ENCODE measurements around the gene NAA16.
A peak's percentile ranks its signal among the peaks of the same experiment; 100 is the strongest.

The NAA16 gene

DNA sequence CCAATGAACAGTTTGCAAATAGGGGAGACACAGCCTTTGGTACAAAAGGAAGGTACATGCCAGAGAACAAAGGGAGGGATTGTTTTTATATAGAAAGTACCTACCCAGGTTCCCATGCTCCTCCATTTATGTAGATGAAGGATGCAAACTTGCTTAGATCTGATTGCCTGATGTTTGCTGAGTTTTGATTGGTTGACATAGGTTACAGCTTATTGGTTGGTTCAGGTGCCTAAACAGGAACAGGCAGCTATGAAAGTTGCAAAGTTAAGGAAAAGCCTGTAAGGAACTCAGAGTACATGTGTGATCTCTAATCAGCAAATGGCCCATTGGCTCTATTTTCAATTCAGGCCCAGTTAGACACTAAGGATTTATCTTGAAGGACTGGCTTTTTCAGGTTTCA, 6.5 kb upstream of the NAA16 start:
- DNase-seq (ENCODE audit: low spot score) = no peak

DNA sequence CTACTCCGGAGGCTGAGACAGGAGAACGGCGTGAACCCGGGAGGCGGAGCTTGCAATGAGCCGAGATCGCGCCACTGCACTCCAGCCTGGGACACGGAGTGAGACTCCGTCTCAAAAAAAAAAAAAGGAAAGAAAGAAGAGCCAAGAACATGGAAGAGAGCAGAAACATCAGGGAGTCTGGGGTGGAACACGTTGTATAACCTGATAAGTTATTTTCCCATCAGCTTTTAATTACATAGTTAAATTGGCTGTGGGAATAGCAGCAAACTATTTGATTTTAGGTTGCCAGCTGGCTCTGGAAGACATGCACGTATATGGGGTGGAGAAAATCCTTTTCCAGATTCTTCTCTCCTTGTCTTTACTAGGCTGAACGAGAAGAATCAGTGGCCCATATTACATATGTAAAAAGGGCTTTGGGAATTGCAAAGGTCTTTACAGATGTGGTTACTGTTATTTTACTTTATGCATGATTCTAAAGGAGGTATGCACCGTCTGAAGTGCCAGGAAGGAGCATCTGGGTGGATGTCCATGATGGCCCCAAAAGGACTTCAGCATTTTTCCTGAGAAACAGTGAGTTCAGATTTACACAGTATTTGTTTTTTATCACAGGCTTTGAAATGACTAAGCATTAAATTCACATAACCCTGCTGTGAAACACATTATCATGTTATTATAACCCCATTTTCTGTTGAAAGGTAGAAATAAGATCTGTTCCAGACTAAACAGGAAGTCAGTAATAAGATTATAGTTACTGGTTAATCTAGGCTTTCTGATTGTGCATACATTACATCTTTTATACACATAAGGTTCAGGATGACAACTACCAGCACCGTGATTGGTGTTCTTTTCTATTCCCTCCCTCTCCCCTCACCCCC, 4.6 kb upstream of the NAA16 start:
- no peak for DNase-seq (ENCODE audit: low spot score)

DNA sequence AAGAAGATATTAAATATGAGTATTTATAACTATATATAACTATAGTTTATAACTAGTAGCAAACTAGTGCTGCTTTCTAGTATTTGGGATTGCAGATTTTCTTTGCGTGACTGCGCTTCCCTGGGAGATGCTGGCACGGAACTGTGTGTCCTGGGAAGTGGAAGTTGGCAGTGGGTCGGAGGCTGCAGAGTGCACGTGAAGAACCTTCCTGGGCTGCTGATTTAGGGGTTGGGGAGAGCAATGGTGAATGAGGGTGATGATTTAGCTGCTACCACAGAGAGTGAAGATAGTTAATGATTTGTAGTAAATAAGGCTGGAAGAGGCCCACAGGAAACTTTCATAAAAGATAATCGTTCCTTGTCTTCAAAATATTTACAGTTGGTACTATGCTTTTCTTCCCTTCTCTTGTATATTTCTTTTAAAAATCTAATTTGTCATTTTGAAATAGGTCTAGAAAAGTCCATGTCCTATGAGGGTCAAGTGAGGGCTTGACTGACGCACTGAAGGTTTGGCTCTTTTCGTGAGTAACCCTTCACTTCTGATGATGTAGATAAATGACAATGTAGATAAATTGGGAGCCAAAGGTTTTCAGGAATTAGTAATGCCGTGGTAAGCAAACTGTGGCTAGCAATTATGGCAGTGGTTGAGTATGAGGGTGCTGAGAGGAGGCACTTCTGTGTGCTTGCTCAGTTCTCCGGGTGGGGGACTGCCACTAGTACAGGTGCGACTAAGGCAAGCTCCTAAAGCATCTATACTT, 3.0 kb upstream of the NAA16 start:
- no peak for DNase-seq (ENCODE audit: low spot score)

DNA sequence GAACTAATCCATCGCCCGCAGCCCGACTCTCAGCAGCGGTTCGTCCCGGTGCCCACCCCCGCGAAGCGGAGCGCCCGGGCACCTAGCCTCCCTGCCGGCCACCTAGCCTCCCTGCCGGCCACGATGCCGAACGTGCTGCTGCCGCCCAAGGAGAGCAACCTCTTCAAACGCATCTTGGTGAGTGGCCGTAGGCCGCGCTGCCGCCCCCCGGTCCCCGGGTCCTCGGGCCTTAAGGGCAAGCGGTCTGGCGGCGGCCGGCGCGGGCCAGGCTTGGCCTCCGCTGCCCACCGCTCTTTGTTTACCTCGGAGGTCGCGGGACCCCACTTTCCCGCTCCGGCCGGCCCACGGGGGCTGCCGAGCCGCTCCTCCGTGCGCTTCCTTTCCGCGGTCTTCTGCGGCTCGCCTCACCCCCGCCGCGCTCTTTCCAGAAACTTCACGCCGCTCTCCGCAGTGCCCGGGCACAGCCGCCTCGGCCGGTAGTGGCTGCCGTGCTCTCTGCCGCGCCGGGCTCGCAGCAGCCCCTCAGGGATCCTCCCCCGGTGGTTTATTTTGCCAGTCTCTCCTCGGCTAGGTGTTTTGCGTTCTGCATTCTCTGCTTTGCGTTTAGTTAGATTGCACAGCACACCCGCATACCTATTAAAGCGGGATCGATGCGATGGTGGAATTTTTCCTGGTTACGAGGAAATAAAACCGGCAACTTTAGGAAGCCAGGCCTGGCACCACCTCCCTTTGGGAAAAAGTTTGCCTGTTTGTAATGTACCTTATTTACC, 524 bp downstream of the NAA16 start:
- peak; percentile 45 for DNase-seq (ENCODE audit: low spot score)

DNA sequence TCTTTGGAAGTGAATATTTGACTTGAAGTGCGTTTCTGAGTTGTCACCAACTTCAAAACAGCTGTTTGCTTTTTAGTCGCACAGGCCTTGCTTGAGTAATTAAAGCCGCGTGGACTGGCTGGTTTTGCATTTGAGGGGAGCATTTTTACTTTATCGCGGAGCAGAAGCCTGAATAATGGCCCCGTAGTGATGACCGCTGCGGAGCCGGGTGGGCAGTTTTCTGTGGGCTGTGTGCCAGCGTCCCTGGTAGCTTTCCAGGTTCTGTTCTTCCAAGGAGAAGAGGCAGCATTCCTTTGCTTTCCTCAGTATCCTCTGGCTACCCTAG, 1.1 kb downstream of the NAA16 start:
- peak; percentile 16 for DNase-seq (ENCODE audit: low spot score)

DNA sequence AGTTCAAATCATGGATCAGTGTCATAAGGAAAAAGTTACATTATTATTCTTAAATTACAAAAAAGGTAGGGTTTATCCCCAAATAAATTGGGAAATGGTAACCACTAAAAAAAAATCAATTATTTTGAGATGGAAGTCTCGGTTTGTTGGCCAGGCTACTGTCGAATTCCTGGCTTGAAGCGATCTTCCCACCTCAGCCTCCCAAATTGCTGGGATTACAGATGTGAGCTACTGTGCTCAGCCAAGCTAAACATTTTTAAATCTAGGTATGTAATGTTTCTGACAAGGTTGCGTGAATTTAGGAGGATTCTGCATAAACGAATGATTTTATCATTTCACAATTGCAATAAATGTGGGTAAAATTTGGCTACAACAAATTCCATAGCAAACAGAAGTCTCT, 2.0 kb downstream of the NAA16 start:
- no peak for DNase-seq (ENCODE audit: low spot score)

DNA sequence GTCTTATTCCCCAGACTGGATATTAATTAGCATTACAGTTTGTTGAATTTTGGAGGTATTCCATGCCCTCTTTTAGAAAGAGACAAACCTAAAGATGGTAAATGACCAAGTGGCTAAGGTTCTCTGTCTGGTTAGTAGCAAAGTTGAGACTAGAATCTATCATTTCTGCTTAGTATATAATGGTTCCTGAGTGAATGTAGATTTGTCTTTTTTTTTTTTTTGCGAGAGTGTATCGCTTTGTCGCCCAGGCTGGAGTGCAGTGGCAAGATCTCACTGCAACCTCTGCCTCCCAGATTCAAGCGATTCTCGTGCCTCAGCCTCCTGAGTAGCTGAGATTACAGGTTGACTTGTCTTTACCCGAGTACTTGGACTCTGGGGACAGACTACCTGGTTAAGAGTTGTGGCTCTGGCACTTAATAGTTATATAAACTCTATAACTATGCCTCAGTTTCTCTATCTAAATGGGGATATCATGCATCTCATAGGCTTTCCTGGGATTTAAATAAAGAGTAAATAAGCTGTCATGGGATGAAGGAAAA, 2.7 kb downstream of the NAA16 start:
- DNase-seq (ENCODE audit: low spot score) = no peak

DNA sequence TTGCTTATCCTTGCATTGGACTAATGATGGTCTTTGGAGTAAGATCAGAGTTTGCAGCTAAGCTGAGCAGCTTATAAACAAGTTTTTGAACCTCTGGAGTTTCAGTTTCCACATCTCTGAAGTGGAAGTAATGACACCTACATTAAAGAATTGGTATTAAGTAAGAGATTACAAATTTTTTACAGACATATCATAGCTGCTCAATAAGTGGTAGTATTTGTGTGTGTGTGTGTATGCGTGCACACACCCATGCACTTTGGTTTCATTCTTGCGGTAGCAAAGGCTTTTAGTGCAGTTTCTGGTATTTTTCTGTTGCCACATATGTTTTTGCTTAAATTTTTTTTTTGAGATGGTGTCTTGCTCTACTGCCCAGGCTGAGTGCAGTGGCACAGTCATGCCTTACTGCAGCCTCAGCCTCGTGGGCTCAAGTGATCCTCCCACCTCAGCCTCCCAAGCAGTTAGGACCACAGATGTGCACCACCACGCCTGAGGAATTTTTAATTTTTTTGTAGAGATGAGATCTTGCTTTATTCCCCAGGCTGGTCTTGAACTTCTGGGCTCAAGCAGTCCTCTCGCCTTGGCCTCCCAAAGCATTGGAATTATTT, 4.5 kb downstream of the NAA16 start:
- DNase-seq (ENCODE audit: low spot score) = no peak

DNA sequence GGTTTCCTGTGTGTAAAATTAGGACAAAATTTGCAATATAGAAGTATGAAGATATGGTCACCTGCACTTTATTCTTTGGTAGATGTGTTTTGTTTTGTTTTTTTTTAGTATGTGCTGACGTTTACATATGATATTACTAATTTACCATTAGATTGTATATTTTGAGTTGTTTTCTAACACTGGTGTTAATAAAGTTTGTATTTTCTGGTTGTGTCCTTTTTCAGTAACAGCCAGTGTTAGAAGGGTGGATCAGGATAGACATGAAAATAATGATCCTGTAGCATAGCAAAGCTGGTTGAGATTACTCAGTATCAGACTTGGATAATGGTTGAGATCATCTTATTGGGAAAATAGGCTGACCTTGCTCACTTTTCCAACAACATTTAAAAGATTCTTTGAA, 6.2 kb downstream of the NAA16 start:
- no peak for DNase-seq (ENCODE audit: low spot score)

DNA sequence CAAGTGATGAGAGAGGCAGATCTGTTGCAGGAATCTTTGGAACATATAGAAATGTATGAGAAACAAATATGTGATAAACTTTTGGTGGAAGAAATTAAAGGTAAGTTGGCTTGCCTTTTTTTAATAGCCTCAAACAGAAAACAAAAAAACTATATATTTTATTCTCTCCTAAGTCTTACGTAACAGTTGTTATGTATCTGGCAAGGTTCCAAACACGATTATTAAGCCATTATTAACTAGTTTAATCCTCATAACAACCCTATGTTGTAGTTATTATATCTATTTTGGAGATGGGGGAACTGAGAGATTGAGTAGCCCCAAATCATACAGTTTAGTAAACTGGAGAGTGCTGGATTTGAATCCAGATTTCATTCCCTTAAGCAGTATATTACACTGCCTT, 14.7 kb downstream of the NAA16 start:
- no peak for DNase-seq (ENCODE audit: low spot score)

DNA sequence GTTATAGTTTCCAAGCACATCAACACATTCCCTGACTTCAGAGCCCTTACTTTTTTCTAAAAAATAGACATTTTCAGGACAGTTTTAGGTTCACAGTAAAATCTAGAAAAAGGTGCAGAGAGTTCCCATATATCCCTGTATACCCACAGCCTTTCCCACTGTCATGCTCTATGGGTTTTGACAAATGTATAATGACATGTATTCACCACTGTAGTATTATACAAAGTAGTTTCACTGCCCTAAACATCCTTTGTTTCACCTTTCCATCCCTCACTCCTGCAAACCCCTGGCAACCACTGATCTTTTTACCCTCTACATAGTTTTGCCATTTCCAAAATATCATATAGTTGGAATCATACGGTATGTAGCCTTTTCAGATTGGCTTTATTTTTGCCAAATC, 15.6 kb downstream of the NAA16 start:
- no peak for DNase-seq (ENCODE audit: low spot score)

DNA sequence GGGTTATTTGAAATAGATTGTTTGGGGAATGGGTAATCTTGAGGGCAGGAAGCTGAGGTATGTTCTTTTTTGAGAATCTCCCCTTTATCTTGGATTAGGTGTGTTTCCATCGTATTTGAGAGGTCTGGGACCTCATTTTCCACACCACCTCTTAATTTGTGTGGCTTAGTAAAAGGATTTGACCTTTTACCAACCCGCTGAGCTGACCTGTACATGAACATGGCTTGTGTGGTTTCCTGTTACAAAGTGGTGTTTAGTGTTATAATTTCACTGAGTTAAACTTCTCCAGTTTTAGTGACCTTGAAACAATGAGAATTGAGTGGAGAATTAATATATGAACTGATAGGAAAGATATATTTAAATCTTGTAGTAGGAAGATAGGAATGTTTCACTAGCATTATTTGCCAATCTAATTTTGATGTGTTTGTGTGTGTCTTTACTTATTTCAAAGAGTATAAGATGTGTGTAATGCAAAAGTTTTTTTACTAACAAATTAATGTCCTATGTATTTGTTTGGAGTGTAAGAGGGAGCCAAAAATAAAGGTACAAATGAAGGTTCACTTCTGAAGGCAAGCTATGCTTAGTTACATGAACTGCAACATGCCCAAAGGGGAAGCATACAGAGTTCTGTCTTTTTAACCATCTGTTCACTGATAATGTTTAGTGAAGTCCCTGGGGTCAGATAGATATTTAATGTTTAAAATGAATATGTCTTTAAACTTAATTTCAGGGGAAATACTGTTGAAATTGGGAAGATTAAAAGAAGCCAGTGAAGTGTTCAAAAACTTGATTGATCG, 17.1 kb downstream of the NAA16 start:
- DNase-seq (ENCODE audit: low spot score) = no peak

DNA sequence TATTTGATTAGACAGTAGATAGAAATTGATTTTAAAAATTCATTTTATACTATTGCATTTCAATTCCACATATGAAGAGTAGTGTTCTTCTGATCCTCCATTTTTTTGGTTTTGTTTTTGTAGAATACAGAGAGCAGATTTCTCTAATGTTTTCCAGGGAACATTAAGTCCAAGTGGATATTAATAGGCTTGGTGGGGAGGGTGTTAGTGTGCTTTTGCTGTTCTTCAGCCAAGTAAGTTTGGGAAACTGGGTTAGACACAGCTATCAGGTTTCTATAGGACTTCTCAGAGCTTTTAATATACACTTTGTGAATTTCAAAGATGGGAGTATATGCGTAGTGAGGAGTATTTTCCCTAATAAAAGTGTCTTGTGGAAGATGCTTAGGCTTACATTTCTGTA, 21.8 kb downstream of the NAA16 start:
- no peak for DNase-seq (ENCODE audit: low spot score)

DNA sequence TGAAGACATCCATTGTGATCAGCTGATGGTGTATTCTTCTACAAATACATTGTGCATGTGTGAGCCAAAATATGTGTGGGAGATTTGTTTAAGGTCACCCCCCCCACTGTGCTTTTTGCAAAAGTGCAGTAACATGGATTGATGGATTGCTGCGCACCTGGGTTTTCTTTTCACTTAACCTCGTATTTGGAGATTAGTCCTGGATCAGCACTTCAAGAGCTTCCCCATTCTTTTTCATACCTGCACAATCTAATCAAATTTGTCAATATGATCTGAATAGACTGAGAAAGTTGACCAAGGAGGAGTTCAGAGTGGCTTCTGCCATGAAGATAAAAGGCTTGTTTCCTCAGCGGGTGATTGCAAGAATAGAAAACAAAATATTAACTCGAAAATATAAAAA, 23.7 kb downstream of the NAA16 start:
- DNase-seq (ENCODE audit: low spot score) = no peak

DNA sequence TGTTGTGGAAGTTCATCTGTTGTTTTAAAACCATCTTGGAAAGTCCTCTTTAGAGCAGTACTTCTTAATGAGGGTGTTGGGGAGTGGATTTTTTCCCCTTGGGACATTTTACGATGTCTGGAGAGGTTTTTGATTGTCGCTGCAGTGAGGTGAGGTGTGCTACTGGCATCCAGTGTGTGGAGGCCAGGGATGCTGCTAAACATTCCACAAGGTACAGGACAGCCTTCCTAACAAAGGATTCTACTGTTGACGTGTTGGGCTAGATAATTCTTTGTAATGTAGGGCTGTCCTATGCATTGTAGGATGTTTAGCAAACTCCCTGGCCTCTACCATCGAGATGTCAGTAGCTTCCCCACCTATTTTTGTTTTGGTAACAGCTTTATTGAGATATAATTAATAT, 33.3 kb downstream of the NAA16 start:
- DNase-seq (ENCODE audit: low spot score) = no peak

DNA sequence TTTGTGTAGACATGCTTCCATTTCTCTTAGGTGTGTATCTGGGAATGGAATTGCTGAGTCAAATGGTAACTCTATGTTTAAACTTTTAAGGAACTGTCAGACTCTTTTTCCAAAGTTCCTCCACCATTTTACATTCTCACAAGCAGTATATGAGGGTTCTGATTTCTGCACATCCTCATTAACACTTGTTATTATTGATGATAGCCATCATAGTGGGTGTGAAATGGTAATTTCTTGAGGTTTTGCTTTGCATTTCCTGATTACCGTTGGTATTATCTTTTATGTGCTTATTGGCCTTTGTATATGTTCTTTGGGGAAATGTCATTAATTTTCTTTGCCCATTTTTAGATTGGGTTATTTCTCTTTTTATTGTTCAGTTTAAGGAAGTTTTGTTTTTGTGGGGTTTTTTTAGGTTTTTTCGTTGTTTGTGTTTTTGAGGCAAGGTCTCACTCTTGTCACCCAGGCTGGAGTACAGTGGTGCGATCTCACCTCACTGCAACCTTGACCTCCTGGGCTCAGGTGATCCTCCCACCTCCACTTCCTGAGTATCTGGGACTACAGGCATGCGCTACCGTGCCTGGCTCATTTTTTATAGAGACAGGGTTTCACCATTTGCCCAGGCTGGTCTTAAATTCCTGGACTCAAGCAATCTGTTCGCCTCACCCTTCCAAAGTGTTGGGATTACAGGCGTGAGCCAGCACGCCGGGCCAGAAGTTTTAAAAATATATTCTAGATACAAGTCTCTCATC, 34.3 kb downstream of the NAA16 start:
- no peak for DNase-seq (ENCODE audit: low spot score)

DNA sequence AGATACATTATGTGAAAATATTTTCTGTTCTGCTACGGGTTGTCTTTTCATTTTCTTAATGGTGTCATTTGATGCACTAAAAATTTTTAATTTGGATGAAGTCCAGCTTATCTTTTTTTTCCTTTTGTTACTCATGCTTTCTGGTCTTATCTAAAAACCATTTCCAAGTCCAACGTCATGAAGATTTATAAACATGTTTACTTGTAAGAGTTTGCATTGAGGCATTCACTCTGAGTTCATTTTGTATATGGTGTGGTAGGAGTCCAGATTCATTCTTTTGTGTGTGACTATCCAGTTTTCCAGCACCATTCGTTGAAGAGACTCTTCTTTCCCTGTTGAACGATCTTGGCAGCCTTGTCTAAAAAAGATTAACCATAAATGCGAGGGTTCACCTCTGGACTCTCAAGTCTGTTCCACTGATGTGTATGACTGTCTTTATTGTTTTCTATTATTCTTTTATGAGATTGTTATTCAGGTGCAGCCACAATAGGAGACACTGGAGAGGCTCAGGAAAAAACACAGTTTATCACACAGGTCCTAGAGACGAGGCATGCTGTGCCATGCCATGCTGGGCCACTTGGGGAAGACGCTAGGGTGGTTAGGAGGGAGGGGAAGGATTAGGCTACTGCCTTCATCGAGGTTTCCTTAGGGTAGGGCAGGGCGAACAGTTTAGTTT, 35.0 kb downstream of the NAA16 start:
- DNase-seq (ENCODE audit: low spot score) = peak; percentile 5

DNA sequence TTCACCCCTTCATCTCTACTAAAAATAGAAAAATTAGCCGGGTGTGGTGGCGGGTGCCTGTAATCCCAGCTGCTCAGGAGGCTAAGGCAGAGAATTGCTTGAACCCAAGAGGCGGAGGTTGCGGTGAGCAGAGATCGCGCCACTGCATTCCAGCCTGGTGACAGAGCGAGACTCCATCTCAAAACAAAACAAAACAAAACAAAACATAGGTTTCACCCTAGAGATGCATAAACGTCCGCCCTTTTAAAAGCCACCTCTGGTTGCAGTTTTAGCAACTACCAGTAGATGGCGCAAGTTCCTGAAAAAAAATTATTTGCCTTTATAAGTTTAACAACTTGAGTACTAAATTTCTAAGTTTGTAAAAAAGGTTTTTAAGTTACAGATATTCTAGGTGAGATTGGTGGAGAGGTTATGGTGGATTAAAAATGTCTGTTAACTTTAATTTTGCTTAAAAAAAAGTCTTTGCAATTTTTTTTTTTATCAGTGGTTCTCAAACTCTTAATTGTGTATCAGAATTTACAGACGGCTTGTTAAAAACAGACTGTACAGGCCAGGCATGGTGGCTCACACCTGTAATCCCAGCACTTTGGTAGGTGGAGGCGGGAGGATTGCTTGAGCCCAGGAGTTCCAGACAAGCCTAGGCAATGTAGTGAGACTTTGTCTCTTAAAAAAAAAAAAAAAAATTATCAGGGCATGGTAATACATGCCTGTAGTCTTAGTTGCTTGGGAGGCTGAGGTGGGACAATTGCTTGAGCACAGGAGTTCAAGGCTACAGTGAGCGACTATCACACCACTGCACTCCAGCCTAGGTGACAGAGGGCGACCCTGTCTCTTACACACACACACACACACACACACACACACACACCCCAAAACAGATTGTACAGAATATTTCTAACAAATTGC, 42.1 kb downstream of the NAA16 start:
- peak; percentile 53 for DNase-seq (ENCODE audit: low spot score)

DNA sequence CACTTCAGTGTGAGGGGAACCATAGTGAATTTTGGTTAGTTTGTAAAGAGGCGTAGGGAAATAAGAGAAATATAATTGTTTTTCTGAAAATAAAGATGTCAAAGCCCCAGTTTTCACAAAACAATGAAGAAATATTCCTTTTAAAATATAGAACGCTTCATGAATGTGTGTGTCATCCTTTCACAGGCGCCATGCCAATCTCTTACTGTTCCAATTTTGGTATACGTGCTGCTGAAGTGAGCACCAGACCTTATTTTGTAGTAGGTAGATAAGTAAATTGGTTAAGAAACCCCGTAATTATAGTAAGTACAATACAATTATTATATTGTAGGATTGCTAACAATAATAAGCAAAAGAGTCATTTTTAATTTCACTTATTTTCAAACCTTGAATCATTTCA, 43.3 kb downstream of the NAA16 start:
- DNase-seq (ENCODE audit: low spot score) = no peak
